HG03558 (cell line): ENCODE measurements around the gene TRMT61A.
"Not testable (repeated sequence)": the region's sequence is repeated elsewhere in the genome, so short reads cannot be mapped to it uniquely, and the experiment has no call there.

ENCODE experiments used
- ATAC-seq: cut with Tn5 transposase; IDR thresholded peaks from one replicate; pipeline ENCODE4 v1.9.1; 2021; ENCODE audit warnings: moderate number of reproducible peaks; ENCODE audit not compliant: unreplicated experiment; ENCODE audit errors: extremely low read depth

The TRMT61A gene

DNA sequence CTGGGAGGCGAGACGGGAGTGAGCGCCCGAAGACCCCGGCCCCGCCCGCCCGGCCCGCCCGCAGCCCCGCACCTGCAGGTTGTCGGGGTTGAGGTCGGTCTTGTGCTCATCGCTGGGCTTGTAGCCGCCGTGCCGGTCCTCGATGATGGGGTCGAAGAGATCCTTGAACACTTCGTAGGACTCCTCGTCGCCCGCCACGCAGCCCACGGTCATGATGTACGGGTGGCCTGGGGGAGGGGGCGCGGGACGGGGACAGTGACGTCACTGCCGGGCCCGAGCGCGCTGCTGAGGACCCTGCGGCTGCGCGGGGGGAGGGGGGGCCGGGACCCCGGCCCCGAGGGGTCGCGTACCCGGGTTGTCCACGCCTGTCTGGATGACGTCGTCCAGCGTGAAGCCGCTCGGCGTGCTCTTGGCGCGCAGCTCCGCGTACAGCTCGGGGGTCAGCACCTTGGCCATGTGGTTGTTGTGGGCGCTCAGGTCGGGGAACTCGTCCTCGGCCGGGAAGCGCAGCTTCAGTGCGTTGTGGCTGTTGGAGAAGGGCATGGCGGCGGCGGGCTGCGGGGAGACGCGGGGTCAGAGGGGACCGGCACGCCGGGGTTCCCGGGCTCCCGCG is 6.9 kb upstream of the TRMT61A start:
- no peak for ATAC-seq

DNA sequence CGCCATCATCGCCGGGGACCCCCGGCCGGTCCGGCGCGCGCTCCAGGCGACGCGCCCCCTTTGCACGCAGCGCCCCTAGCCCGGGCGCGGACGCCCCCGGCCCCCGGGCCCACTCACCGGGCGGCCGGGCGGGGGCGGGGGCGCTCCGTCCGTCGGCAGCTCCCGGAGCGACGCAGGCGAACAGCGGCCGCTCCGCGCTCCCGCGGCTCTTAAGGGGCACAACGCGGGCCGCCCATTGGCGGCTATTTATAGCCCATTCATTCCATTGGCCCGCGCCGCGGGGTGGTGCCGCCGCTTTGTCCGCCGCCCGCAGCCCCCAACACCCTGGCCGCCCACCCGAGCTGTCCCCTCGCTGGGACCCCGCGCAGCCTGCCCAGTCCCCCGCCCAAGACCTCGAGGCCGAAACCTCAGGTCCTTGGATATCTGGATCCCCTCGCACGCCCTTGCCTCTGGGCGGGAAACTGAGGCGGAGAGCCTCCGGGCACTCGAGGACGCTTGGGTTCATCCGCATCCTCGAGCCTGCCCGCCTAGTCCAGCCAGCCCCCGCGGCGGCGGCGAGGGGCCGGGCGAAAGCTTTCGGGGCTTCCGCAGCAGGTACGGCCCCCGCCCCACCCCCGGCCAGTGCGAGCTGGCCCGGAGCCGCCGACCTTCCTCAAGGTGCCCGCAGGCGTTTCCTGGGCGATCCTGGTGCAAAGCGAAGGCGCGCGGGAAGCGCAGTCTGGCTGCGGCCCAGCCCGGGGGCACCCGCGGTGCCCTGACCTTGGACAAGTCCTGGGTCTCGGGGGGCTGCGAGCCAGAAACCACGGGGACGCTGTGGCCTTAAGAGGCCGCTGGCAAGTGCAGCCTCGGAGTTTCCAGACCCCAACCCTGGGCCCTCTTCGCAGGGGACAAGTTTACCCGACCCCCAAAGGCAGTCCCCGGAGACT is 6.1 kb upstream of the TRMT61A start, which contains the start of gene CKB:
Gene CKB, minus strand, starts transcription at position 182 of the 926 bp plus-strand sequence. CDS start 337 bp downstream, outside the sequence.
- no peak for ATAC-seq

DNA sequence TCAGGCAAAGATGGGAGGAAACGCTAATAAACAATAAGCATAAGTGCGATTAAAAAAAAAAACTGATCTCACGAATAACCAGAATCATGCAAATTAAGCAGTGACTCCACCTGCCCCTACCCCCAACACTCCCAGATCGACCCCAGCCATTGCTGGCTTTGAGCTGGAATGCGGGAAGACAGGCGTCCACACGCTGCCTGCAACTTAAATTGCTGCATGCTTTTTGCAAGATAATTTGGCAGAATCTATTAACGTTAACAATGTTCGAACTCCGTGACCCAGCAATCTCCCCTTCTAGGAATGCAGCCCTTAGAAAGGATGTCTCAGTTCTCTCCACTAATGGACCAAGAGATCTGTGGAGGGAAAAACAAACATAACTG is 5.4 kb upstream of the TRMT61A start:
- no peak for ATAC-seq

DNA sequence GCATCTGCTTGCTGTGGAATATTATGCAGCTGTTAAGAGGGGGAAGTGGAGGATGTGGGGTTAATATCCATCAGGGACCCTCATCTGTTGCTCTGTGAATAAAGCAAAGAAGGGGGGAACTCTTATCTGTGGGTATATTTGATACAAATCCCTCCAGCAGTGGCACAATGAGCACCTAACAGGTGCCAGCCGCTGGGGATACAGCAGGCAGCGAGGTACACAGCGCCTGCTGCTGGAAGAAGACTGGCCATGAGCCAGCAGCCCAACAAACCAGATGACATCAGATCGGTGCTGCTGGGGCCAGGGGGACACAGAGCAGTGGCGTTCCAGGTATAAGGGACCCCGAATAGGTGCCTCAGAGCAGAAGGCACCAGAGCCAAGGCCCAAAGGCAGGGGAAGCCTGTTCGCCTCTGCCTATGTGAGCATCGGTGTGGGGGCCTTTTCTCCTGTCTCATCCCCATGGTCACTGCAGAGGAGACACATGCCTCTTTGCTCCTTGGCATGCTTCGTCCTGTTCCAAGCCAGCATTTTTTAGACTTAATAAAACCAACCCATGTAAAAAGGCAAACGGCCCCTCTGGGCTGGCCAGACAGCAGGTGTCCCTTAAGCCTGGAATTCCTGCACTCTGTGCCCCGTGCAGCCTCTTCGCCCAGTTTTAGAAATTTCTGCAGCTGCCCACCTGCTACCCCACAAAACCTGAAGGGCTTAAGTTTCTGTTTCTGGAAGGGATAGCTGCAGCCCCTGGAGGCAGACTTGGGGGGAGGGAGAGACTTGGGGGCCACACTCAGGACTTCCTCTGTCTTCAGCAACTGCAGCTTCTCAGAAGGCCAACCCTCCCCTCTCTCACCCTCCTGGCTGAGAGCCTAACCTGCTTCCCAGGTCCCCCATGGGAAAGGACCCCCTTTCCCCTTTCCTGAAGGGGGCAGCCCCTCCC is 4.7 kb upstream of the TRMT61A start:
- no peak for ATAC-seq

DNA sequence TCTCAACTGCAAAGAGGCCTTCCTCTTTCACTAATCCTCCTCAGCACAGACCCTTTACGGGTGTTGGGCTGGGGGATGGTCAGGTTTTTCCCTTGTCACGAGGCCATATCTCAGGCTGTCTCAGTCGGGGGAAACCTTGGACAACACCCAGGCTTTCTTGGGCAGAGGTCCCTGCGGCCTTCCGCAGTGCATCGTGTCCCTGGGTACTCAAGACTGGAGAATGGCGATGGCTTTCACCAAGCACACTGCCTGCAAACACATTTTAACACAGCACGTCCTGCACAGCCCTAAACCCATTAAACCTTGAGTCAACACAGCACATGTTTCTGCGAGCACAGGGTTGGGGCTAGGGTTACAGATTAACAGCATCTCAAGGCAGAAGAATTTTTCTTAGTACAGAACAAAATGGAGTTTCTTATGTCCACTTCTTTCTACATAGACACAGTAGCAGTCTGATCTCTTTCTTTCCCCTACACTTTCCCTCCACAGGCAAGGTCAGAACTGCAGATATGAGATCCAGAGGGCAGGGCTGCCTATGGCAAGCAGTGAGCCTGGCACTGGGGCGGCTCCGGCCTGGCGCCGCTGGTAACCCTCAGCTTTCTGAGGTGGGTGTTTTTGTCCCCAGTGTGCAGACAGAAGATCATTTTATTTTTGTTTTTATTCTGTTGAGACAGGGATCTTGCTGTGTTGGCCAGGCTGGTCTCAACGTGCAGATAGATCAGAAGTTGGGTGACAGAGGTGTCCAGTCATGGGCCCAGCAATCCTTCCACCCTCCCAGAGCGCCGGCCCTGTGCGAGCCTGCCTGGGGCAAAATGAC is 3.4 kb upstream of the TRMT61A start:
- not testable (repeated sequence) for ATAC-seq

DNA sequence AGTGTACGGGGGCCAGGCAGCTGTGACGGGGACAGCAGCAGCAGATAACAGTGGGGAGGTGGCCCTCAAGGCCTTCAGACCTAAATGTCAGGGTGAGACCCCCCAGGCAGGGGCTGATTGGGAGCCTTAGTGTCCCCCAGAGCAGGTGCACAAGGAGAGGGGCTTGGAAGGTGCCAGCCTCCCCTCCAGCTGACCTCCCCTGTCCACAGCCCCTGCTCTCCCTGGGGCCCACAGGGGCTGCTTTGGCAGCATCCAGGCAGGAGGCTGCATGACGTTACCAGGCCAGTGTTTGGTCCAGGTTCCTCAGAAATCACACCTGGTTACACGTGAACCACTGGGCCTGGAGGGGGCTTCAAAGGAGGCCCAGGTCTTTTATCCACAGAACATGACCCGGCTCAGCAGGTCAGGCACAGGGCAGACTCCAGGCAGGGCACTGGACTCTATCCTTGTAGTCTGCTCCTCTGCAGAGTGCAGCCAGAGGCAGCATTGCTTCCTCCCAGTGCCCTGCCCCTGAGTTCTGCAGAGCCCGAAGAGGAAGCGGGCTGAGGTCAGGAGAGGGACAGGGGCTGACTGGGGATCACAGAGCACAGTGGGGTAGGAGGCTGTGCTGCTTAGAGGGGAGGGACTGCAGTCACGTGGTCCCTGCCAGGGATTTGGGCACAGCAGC is 2.6 kb upstream of the TRMT61A start:
- no peak for ATAC-seq

DNA sequence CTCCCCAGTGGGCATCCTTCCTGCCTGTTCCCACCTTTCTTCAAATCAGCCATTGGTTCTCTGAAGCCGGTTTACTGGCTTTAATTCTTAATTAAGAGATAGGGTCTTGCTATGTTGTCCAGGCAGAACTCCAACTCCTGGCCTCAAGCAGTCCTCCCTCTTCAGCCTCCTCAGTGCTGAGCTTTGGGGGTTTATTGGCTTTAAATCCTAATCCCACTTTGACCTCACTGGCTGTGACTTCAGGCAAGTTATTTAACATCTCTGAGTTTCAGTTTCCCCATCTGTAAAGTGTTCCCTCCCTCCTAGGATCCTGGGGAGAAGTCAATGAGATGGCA is 2.1 kb upstream of the TRMT61A start:
- no peak for ATAC-seq

DNA sequence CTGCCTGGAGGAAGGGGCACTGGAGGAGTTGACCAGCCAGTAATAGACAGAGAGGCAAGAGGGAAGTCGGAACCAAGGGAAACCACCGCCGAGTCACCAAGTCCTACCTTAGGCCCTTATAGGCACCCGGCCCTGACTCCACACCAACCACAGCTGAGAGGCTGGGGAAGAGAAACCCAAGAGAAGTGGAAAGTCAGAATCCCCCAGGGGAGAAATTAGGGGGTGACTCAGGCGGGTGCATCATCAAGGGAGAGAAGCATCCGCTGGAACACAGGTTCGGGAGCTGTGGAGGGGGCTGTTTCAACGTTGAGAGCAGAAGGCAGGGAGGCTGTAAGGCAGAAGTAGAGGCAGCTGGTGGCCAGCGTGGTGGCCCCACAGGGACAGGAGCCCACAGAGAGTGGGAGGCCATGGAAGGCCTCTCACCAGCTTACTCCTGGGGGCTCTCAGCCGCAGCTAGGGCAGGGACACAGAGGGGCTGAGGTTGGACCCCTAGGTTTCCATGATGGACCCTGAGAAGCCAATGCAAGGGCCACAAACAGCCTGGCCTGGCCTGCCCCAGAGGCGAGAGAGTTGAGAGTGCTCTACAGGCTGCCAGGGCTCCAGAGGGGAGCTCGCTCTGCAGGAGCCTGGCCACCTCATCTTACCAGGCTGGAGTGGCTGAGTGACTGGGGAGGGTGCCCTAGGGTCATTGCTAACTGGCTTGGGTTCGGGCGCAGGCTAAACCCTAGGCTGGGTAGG is 1.4 kb upstream of the TRMT61A start:
- ATAC-seq, result no peak

DNA sequence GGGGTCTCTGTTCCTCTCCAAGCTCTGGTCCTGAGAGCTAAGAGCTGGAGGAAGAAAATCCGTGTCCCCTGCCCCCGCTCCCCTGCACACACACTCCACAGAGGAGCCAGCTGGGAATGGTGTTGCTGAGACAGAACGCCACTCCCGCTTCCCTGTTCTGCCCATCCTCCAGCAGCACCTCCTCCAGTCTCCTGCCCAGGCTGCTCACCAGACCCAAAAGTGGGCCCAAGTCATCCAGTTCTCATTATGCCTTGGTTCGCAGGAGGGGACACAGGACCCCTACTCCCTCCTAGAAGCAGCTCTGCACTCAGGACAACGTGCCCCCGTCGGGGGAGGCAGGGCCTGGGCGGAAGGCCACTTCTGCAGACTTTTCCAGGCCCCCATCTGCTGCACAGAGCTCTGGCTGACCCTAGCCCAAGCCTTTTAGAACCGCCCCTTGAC is 830 bp upstream of the TRMT61A start:
- ATAC-seq, result no peak

DNA sequence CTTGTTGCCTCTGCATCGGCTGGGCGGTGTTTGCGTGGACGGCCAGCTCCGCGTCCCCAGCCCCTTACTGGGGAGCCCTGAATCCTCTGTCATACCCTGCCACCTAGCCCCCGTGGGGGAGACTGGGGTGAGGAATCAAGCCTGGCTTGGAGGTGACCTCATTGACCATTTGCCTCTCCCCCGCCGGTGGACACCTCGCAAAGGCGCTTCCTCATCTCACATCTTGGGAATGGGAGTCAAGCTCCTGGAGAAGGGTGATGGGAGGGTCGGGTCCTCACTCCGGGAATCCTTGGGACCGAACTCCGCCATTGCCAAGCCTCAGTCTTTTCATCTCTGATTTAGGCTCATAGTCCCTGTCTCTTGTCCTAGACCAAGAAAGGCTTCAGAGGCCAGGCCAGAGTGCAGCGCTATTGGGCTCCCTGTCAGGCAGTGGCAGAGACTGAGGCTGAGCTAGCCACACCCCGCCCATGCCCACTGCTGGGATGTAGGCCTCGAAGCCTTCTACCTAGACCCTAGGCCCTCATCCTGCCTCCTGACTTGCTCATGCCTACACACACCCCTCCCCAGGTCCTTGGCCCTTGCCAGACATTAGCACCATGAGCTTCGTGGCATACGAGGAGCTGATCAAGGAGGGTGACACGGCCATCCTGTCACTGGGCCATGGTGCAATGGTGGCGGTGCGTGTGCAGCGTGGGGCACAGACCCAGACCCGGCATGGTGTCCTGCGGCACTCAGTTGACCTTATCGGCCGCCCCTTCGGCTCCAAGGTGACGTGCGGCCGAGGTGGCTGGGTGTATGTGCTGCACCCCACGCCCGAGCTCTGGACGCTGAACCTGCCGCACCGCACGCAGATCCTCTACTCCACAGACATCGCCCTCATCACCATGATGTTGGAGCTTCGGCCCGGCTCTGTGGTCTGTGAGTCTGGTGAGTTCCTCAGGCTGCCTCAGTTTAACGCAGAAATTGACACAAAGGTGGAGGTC is 678 bp downstream of the TRMT61A start:
- no peak for ATAC-seq

DNA sequence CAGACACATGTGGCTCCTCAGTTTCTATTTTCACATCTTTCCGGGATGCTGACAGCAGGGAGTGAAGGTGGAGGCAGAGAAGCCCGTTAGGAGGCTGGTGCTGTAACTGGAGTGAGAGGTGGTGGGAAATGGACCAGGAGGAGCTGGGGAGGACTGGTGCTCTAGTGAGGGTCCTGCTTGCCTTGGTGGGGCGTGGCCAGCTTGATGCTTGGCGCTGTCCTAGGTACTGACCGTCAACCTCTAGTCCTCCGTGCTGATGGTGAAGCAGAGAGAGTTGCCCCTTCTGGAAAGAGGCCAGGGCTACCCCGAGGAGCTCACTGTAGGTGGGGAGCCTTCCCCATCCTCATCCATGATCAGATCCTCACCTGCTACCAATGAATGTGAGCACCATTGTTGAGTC is 1.4 kb downstream of the TRMT61A start:
- no peak for ATAC-seq

DNA sequence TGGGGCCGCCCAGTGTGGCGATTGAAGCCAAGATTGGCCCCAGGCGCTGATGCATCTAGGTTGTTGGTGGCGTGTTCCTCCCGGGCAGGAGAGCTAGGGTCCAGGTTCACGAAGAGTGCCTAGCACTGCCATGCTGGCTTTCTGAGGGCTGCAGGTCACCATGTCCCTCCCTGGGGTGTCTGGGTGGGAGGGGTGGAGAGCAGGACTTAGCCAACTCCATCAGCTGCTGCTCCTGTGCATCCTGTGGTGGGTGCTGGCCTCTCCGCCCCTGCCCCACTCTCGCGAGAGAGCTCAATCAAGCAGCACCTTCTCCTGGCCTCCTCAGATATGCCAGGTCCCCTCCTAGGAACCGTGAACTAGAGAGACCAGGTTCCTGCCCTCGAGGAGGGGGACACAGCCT is 1.8 kb downstream of the TRMT61A start:
- ATAC-seq, result no peak

DNA sequence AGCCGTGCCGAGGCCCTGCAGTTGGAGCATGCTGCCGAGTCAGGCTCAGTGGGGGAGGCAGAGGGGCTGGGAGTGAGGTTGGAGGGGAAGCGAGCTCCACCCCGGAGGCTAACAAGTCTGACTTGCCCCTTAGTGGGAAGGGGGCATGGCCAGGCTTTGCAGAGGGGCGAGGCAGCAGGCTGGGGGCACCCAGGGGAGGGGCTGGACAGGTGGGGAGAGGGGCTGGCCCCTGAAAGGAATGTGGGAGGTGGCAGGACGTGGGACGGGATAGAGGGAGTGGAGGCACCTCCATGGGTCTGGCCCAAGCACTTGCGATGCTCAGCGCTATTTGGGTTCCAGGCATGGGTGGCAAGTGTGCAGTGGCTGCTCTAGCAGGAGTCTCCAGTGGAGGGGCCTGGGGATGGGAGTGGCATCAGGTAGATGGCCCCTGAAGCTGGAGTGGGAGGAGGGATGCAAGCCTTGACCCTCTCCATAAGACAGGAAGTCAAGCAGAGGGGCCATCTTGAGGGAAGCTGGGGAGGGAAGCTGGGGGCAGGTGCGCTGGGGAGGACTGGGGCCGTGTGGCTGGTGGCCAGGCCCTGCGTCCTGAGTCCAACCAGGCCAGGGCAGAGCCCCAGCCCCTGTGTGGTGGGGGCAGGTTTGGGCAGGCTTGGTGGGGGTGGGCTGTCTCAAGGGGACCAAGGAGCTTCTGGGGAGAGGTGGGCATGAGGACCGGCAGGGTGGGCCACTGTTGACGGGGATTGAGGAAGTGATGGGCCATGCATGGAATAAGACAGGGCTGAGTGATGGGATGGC is 2.6 kb downstream of the TRMT61A start:
- no peak for ATAC-seq

DNA sequence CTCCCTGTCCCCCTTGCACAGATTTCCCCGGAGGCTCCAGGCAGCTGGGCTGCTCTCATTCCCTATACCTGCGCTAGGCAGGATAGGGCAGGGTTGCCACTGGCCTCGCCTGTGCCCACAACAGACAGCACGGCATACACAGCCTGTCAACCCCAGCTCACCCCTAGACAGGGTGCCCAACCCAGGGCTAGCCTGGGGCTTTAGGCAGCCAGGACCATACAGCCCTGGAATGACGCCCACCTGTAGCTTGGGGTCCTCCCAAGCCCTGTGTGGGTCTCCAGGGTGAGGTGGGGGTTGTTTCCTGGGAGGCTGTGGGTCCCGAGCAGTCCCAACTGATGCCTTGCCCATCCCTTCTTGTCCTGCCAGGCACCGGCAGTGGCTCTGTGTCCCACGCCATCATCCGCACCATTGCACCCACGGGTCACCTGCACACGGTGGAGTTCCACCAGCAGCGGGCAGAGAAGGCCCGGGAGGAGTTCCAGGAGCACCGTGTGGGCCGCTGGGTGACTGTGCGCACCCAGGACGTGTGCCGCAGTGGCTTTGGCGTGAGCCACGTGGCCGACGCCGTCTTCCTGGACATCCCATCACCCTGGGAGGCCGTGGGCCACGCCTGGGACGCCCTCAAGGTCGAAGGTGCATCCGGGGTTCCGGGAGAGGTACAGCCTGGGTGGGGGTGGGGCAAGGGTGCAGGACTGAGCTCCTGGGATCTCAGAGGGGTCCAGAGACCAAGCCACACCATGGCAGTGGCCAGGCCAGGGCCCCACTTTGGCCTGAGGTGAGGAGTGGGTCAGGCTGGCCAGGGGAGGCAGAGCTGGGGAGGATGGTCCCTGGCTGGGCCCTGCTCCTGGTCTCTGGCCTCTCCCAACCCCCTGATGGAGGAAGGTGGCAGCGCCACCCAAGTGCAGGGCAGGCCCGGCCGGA is 3.5 kb downstream of the TRMT61A start:
- ATAC-seq, result no peak

DNA sequence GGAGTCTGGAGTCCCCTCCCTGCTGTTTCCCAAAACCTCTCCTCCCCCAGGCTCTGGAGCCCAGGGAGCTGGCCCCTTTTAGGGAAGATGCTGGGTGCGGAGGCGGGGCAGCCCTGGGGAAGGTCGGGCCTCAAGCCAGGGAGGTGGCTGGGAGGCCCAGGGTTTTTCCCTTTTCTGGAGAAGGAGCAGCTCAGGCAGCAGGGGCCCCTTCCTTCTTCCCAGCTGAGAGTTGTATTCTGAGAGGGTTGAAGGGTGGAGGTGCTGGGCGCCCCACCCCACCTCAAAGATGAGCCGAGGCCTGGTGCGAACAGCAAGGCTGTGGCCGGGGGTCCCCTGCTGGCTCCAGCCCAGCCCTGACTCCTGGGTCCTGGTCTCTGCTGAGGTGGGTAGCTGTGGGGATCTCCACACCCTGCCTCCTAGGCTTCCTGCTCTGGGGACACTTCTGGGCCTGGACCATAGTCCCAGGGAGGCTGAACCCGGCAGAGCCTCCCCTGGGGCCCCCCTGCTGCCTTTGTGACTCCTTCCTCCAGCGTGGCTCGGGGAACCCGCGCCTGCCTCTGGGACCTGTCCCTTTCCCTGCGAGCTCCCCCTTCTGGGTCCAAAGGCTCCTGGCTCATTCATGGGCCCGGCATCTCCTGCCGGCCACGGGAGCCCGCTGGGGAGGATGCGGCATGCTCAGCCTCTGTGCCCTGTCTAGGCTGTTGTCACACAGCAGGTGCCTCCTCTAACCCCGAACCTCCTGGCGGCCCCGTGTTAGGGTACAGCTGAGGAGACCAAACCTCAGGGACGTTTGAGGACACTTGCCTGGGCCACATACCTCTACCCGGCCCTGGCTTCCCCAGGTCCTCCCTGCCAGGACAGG is 4.4 kb downstream of the TRMT61A start:
- no peak for ATAC-seq
